Uterus (tissue), 4 donors: Measurements from ENCODE around the gene TNKS2. TPM values are rescaled to one million over a fixed set of nuclear protein-coding genes. Genes with fewer than 3 reads are reported as not detected.

Source experiments
- DNase-seq, 2 donors: peaks; one replicate each; pipeline ENCODE4 v3.0.0-alpha.2; 2019 to 2020
- H3K27ac ChIP-seq, 2 donors: fragments of 200-600 bp; sonication (generic); 1 replicate in 1 of 2; 2 replicates in 1 of 2; pipeline ENCODE4 v1.5.1; 2016 to 2018
- H3K27me3 ChIP-seq, 2 donors: fragments of 200-600 bp; sonication (generic); one replicate each; pipeline ENCODE4 v1.5.1; 2018 to 2019; ENCODE audit warnings: control low read depth in 1 of 2
- H3K36me3 ChIP-seq, 2 donors: fragments of 200-600 bp; sonication (generic); one replicate each; pipeline ENCODE4 v1.5.1; 2019; ENCODE audit warnings: control low read depth in 1 of 2
- H3K4me1 ChIP-seq, 2 donors: fragments of 200-600 bp; sonication (generic); one replicate each; pipeline ENCODE4 v1.5.1; 2018 to 2019; ENCODE audit warnings: control low read depth in 1 of 2
- H3K4me3 ChIP-seq, 2 donors: fragments of 200-600 bp; sonication (generic); 1 replicate in 1 of 2; 2 replicates in 1 of 2; pipeline ENCODE4 v1.5.1; 2018 to 2019; ENCODE audit warnings: mild to moderate bottlenecking in 1 of 2
- H3K9me3 ChIP-seq, 2 donors: fragments of 200-600 bp; sonication (generic); one replicate each; pipeline ENCODE4 v1.5.1; 2019; ENCODE audit warnings: control low read depth in 1 of 2
- POLR2A ChIP-seq, 2 donors: fragments of 450-650 bp; IDR thresholded peaks; one replicate each; pipeline ENCODE4 v1.6.1; 2016; ENCODE audit warnings: antibody characterized with exemption in 2 of 2, mild to moderate bottlenecking in 1 of 2, moderate library complexity in 1 of 2
- intact Hi-C: fragments of 100-400 bp; cut with DNase I; formaldehyde crosslinking; loops from one replicate; pipeline ENCODE4 v1.15.1; 2023; ENCODE audit warnings: low total_unique reads
- total RNA-seq, 4 donors: library from RNA; depleted of rRNA in 3 of 4; stranded (reverse); fragments of >200 nt in 3 of 4; gene quantifications; one replicate each; pipeline versions ENCODE4 v1.1.0 to v1.2.4, GENCODE V29; 2014 to 2023
- TF ChIP-seq, protein P1 (sequence below), 4 experiments: fragments of 200-600 bp in 2 of 4; fragments of 450-650 bp in 2 of 4; sonication (generic) in 2 of 4; IDR thresholded peaks; one replicate each; pipeline ENCODE4 v1.5.1; 2016 to 2019; ENCODE audit warnings: antibody characterized with exemption in 4 of 4, mild to moderate bottlenecking in 2 of 4, moderate library complexity in 1 of 4
- donor health status: DM: yes; HTN: yes; CAD: no.

TNKS2 gene
- total RNA-seq, 4 donors from 2014 or later: 33.8 to 102 (median 51.9) TPM

DNA sequence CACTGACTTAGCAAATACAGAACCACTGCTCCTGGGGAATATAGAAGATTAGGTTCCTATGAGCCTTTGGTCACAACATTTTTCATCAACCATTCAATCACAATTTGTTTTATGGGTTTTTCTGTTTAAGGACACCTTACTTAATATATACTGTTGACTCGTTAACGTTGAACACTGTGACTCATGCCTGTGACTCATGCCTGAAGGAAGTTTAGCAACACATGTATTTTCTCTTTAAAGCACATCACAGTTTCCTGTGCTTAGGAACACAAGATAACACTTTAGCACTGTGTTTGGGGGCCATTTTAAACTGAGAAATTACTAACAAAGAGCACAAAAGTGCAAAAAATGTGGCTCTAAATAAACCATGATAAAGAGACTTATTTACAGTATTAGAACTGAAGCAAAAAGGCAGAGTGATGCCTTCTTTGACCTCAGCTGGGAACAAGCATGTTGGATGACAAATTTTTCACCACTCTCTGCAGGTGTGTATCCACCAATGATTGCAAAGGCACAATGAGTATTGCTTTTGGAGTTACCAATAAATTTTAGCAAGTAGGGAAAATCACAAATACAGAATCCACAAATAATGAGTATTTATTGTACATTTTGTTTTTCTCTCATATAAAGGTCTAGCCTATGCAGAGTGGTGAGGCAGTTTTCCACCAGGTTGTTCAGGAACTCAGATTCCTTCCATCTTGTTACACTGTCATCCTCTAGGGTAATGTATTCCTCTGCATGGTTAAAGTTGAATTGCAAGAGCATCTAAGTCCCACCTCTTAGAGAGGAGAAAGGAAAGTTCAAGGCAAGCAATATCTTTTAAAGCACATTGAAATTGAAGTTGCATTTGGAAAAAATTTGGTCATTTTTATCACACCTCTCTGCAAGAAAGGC, 103.8 kb downstream of the TNKS2 start:
- no peak for TF ChIP-seq POLR2A (IDR thresholded peaks at IDR 0.05)
- TF ChIP-seq, protein P1, sequence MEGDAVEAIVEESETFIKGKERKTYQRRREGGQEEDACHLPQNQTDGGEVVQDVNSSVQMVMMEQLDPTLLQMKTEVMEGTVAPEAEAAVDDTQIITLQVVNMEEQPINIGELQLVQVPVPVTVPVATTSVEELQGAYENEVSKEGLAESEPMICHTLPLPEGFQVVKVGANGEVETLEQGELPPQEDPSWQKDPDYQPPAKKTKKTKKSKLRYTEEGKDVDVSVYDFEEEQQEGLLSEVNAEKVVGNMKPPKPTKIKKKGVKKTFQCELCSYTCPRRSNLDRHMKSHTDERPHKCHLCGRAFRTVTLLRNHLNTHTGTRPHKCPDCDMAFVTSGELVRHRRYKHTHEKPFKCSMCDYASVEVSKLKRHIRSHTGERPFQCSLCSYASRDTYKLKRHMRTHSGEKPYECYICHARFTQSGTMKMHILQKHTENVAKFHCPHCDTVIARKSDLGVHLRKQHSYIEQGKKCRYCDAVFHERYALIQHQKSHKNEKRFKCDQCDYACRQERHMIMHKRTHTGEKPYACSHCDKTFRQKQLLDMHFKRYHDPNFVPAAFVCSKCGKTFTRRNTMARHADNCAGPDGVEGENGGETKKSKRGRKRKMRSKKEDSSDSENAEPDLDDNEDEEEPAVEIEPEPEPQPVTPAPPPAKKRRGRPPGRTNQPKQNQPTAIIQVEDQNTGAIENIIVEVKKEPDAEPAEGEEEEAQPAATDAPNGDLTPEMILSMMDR (IDR thresholded peaks at IDR 0.05): no peak
- no peak overlapping the region for H3K4me3 ChIP-seq
- no peaks in the 10 kb centered on the region for H3K4me1 ChIP-seq
- H3K36me3 ChIP-seq: no peaks in the 10 kb centered on the region
- H3K27me3 ChIP-seq: no peaks in the 10 kb centered on the region
- peak in 1 of 2 donors; percentile 47 for DNase-seq
- no peak overlapping the region for H3K27ac ChIP-seq
- no peaks in the 10 kb centered on the region for H3K9me3 ChIP-seq
- intact Hi-C loops: no loop called here

- no peak for TF ChIP-seq POLR2A (IDR thresholded peaks at IDR 0.05)
- TF ChIP-seq, protein P1 (IDR thresholded peaks at IDR 0.05): no peak
- no peaks in the 10 kb centered on the region for H3K9me3 ChIP-seq
- H3K4me3 ChIP-seq: no peak overlapping the region
- no peak overlapping the region for H3K27ac ChIP-seq
- no peak for DNase-seq
- H3K36me3 ChIP-seq: no peaks in the 10 kb centered on the region
- intact Hi-C loops: no loop called here
- H3K4me1 ChIP-seq: no peaks in the 10 kb centered on the region
- no peaks in the 10 kb centered on the region for H3K27me3 ChIP-seq
Observed at GRCh38 chr10:91907033-91907594, 108.9 kb downstream of the TNKS2 start.

- DNase-seq: no peak
- TF ChIP-seq POLR2A (IDR thresholded peaks at IDR 0.05): no peak
- TF ChIP-seq, protein P1 (IDR thresholded peaks at IDR 0.05): no peak
- intact Hi-C loops: no loop called here
- Histone ChIP-seq H3K27me3 (no peaks in the 10 kb centered on the region), H3K27ac (peak overlapping the region; percentile 53 to 68), H3K4me1 (no peaks in the 10 kb centered on the region), H3K4me3 (peak overlapping the region; percentile 31 to 83), H3K9me3 (no peaks in the 10 kb centered on the region), H3K36me3 (no peaks in the 10 kb centered on the region)
Observed at GRCh38 chr10:91907914-91908336, 109.7 kb downstream of the TNKS2 start.

DNA sequence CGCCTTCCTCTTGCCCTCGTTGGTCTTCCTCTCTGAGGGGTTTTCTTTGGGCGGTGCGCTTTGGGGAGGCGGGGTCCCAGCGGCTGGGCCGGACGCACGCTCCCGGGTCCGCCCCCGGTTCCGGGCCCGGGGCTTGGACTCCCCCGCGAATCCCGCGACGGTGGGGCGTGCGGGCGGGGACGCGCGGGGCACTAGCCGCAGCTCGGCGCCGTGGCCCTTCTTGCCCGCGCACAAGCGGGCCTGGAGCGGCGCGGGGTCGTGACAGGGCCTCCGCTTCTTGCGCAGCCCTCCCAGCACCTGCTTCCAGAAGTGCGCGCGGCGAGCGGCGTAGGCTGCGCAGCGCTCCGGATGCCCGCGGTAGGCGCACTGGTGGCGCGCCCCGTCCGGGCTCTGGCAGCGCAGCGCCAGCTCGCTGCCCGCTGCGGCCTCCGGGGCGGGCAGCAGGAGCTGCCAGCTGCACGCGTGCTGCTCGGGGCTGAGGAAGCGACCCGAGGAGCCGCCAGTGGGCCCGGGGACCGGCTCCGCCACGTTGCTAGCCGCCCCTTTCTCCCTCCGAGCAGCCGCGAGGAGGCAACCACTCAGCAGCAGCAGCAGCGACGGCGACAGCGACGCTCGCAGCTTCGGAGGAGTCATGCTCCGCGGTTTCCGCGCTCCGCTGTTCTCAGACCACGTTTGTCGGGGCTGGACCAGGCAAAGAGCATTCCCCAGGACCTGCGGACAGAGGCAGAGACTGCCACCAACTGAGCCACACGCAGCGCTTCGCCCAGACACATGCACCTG, 110.3 kb downstream of the TNKS2 start:
- peak; percentile 45 to 56 for DNase-seq
- TF ChIP-seq, protein P1 (IDR thresholded peaks at IDR 0.05): peak; percentile 8 to 37 (median 24)
- TF ChIP-seq POLR2A (IDR thresholded peaks at IDR 0.05): no peak
- Histone ChIP-seq H3K36me3 (no peaks in the 10 kb centered on the region), H3K9me3 (no peaks in the 10 kb centered on the region), H3K4me1 (no peaks in the 10 kb centered on the region), H3K27ac (peak overlapping the region; percentile 53 to 68), H3K4me3 (peak overlapping the region; percentile 31 to 83), H3K27me3 (no peaks in the 10 kb centered on the region)
- intact Hi-C loops: no loop called here
